Activated naive CD8-positive, alpha-beta T cell treated with anti-CD3 and anti-CD28 coated beads, Interleukin-2, amount 50 U/mL, for 24 hours (primary cell): Measurements from ENCODE around the gene PPBP.

Source experiments
- ATAC-seq: fragments of 150-1000 bp; cut with Tn5 transposase; one replicate; pipeline ENCODE4 v1.10.0; 2021
- DNase-seq: peaks from one replicate; pipeline ENCODE4 v3.0.0; 2021
- H3K27ac Mint-ChIP-seq: one replicate; pipeline ENCODE4 v1.8.0; 2021; ENCODE audit warnings: mild to moderate bottlenecking, mixed read lengths
- H3K27me3 Mint-ChIP-seq: one replicate; pipeline ENCODE4 v1.8.0; 2021; ENCODE audit warnings: mixed read lengths
- H3K36me3 Mint-ChIP-seq: one replicate; pipeline ENCODE4 v1.8.0; 2021; ENCODE audit warnings: low read depth, mixed read lengths
- H3K4me1 Mint-ChIP-seq: one replicate; pipeline ENCODE4 v1.8.0; 2021; ENCODE audit warnings: mixed read lengths
- H3K4me3 Mint-ChIP-seq: one replicate; pipeline ENCODE4 v1.8.0; 2021; ENCODE audit warnings: mild to moderate bottlenecking, moderate library complexity, mixed read lengths
- H3K9me3 Mint-ChIP-seq: one replicate; pipeline ENCODE4 v1.8.0; 2021; ENCODE audit warnings: mixed read lengths

PPBP gene

GRCh38 chr4:73947239-73947985 is 40.6 kb downstream of the PPBP start:
- no peaks in the 10 kb centered on the region for H3K9me3 Mint-ChIP-seq

GRCh38 chr4:73945674-73946449 is 42.1 kb downstream of the PPBP start:
- DNase-seq (no peak), ATAC-seq (no peak)
- H3K36me3 Mint-ChIP-seq = no peaks in the 10 kb centered on the region
- no peak overlapping the region for H3K4me3 Mint-ChIP-seq
- no peaks in the 10 kb centered on the region for H3K4me1 Mint-ChIP-seq
- H3K9me3 Mint-ChIP-seq = no peaks in the 10 kb centered on the region
- peaks cover 34% of the 10 kb centered on the region for H3K27me3 Mint-ChIP-seq
- no peak overlapping the region for H3K27ac Mint-ChIP-seq

More at GRCh38 chr4:73947239-73947985, 40.6 kb downstream of the PPBP start:
- Mint-ChIP-seq H3K4me1 (no peaks in the 10 kb centered on the region), H3K27me3 (peaks cover 29% of the 10 kb centered on the region), H3K4me3 (no peak overlapping the region), H3K27ac (no peak overlapping the region), H3K36me3 (no peaks in the 10 kb centered on the region)
- no peak for DNase-seq
- no peak for ATAC-seq

GRCh38 chr4:73945140-73945539 is 42.9 kb downstream of the PPBP start:
- DNase-seq (no peak), ATAC-seq (no peak)
- no peak overlapping the region for H3K27ac Mint-ChIP-seq
- no peaks in the 10 kb centered on the region for H3K9me3 Mint-ChIP-seq
- no peak overlapping the region for H3K4me3 Mint-ChIP-seq
- no peaks in the 10 kb centered on the region for H3K36me3 Mint-ChIP-seq
- peaks cover 34% of the 10 kb centered on the region for H3K27me3 Mint-ChIP-seq
- no peaks in the 10 kb centered on the region for H3K4me1 Mint-ChIP-seq

GRCh38 chr4:73944061-73944875 is 43.7 kb downstream of the PPBP start:
- ATAC-seq (no peak), DNase-seq (no peak)
- Mint-ChIP-seq H3K9me3 (no peaks in the 10 kb centered on the region), H3K4me1 (no peaks in the 10 kb centered on the region), H3K27ac (no peak overlapping the region), H3K36me3 (no peaks in the 10 kb centered on the region), H3K4me3 (no peak overlapping the region), H3K27me3 (peaks cover 34% of the 10 kb centered on the region)

- H3K36me3 Mint-ChIP-seq = no peaks in the 10 kb centered on the region
- H3K4me3 Mint-ChIP-seq = no peak overlapping the region
- DNase-seq (no peak), ATAC-seq (no peak)
- peaks cover 34% of the 10 kb centered on the region for H3K27me3 Mint-ChIP-seq
- H3K4me1 Mint-ChIP-seq = no peaks in the 10 kb centered on the region
- H3K9me3 Mint-ChIP-seq = no peaks in the 10 kb centered on the region
- no peak overlapping the region for H3K27ac Mint-ChIP-seq
Observed at GRCh38 chr4:73943555-73943954, 44.4 kb downstream of the PPBP start.

- ATAC-seq = no peak
- H3K9me3 Mint-ChIP-seq = no peaks in the 10 kb centered on the region
- DNase-seq = no peak
- no peaks in the 10 kb centered on the region for H3K4me1 Mint-ChIP-seq
- no peaks in the 10 kb centered on the region for H3K36me3 Mint-ChIP-seq
- no peak overlapping the region for H3K27ac Mint-ChIP-seq
- H3K4me3 Mint-ChIP-seq = no peak overlapping the region
- H3K27me3 Mint-ChIP-seq = peaks cover 2% of the 10 kb centered on the region
Observed at GRCh38 chr4:73936969-73937368, 51.0 kb downstream of the PPBP start.
